ENCODE measurements around the gene SMIM13. TPM values are rescaled to one million over a fixed set of nuclear protein-coding genes. Genes with fewer than 3 reads are reported as not detected.

Gene SMIM13
- total RNA-seq, 2 experiments from 2014 or later: 7.2 to 9.5 TPM

DNA sequence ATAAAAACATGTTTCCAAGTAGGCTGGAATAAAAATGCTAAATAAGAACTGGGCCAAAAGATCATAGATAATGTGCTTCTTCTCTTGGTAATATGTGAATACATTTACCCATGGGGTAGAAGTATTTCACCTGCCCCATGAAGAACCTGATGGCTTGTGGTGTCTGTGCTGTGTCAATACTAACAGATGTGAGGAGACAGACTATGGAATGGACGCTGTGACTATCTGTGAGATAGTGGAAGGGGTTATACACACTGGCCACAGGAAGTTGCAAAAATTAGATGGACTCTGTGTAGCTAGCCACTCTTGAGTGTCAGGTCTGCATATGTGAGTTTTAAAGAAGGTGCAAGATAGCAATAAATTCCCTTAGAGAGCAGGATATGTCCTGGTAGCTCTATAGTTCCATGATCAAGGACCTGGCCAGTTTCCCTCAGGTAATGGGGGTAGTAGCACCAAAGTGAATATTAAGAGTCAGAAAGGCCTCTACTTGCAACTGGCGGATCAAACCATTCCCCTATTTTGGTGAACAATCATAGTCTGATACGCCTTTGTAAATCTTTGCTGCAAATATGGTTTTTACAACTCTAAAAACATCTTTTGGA, 90.2 kb downstream of the SMIM13 start:
- Mint-ChIP-seq H3K36me3 (peaks cover 61% of the 10 kb centered on the region), H3K4me1 (ENCODE audit: low read depth) (no peaks in the 10 kb centered on the region), H3K4me3 (no peak overlapping the region), H3K27ac (no peak overlapping the region), H3K9me3 (peaks cover 18% of the 10 kb centered on the region), H3K27me3 (no peaks in the 10 kb centered on the region)
- ChIA-PET POLR2A (no interaction called here), CTCF (interaction anchor here (0.6 to 2.0 kb wide), 2 partner anchors 312 to 394 kb away, joined by 3 to 7 read pairs; no protein-coding TSS in a partner anchor)
- no peak for DNase-seq
- intact Hi-C loops (cut with micrococcal nuclease): no loop called here

DNA sequence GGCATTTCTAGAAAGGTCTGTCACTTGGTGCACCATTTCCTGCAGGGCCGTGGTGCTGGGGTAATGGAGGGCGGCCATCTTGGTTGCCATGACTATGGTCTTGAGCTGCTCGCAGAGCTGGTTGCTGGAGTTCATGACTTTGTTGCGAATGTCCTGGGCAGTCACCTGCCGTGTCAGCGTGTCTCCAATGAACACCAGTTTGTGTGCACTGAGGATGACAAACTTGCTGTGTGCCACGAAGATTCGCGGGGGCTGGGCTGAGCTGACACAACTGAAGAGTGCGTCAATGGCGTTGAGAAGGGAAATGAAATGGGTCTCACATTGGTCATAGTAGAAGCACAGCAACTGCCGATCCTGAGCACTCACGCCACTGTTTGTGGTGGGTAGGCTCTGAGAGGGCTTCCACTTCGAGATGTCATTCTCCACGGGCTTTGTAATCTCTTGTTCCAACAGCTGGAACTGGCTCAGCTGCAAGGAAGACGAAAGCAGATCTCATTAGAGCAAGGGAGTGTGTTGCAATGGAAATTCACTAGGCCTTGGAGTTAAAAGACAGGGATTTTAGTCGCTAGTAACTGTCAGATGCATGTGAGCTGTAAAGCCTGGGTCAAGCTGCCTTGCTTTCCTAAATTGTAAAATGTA, 91.7 kb downstream of the SMIM13 start:
- ChIA-PET CTCF (interaction anchor here (0.5 to 2.0 kb wide), 4 partner anchors 13 to 313 kb away, joined by 3 to 7 read pairs (median 4); no protein-coding TSS in a partner anchor), POLR2A (no interaction called here)
- Mint-ChIP-seq H3K27me3 (no peaks in the 10 kb centered on the region), H3K4me1 (ENCODE audit: low read depth) (no peaks in the 10 kb centered on the region), H3K4me3 (no peak overlapping the region), H3K27ac (no peak overlapping the region), H3K36me3 (peaks cover 69% of the 10 kb centered on the region), H3K9me3 (peaks cover 18% of the 10 kb centered on the region)
- intact Hi-C loops (cut with micrococcal nuclease): no loop called here
- no peak for DNase-seq

DNA sequence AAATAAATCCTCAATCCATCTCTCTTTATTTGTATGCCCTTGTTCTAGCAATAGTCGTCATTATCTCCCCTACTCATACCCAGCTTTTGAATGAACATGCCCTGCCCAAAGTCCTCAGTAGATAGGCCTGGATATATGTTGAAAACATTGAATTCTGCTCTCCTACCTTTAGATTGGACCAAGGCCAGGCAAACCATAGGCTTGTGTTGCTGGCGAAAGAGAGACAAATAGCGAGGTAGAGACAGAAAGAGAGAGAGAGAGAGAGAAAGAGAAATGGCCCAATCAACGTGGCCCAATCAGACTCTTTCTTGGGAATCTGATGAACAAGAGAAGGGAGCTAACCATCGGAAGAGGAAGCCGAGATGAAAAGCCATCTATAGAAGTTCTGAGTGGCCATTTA, 93.7 kb downstream of the SMIM13 start:
- Mint-ChIP-seq H3K9me3 (peaks cover 8% of the 10 kb centered on the region), H3K27me3 (no peaks in the 10 kb centered on the region), H3K4me1 (ENCODE audit: low read depth) (no peaks in the 10 kb centered on the region), H3K4me3 (no peak overlapping the region), H3K36me3 (peaks cover 78% of the 10 kb centered on the region), H3K27ac (no peak overlapping the region)
- POLR2A ChIA-PET: no interaction called here
- intact Hi-C loops (cut with micrococcal nuclease): no loop called here
- CTCF ChIA-PET: interaction anchor here (0.9 to 1.2 kb wide), 2 partner anchors 15 to 19 kb away, joined by 3 to 4 read pairs; no protein-coding TSS in a partner anchor
- DNase-seq: no peak

Other genes starting within 250 kb of the SMIM13 start
- gene GCM2, start 211.8 kb upstream of the SMIM13 start, total RNA-seq: not detected
- under 1 TPM in 1 of 2 experiments, not detected in 1; 0.10 TPM for gene SYCP2L, start 206.8 kb upstream of the SMIM13 start, total RNA-seq
- gene ELOVL2, start 49.5 kb upstream of the SMIM13 start, total RNA-seq: not detected
- gene ERVFRD-1, start 17.9 kb downstream of the SMIM13 start, total RNA-seq: not detected
- 10 to 100 TPM; 26.6 to 31.5 TPM for gene NEDD9, start 138.8 kb downstream of the SMIM13 start, total RNA-seq